ENCODE results near the gene STAU1. TPM values are rescaled to one million over a fixed set of nuclear protein-coding genes. Genes with fewer than 3 reads are reported as not detected.
A peak's percentile ranks its signal among the peaks of the same experiment; 100 is the strongest.

Gene STAU1
- total and polyA plus RNA-seq, 4 donors: 53.5 to 89.2 (median 65.2) TPM

DNA sequence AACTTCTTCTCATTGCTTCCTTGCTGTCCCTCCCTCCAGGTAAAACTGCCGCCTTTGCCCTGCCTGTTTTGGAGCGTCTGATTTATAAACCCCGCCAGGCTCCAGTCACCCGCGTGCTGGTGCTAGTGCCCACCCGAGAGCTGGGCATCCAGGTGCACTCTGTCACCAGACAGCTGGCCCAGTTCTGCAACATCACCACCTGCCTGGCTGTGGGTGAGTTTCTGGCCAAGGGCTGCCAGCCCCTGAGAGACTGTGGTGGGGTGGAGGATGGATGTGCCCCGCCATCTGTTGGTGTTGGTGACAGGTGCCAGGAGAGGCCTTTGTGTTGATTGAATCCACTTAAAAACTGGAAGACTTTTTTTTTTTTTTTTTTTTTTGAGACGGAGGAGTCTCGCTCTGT, 40.5 kb upstream of the STAU1 start:
- DNase-seq (ENCODE audit: low spot score): no peak
- no peaks in the 10 kb centered on the region for H3K27me3 ChIP-seq (ENCODE audit: control insufficient read depth in 4 of 4, insufficient read depth in 4 of 4, low read length in 3 of 4)
- TF ChIP-seq SP1 (IDR thresholded peaks at IDR 0.05) (no peak), GABPA (IDR thresholded peaks at IDR 0.05 in 1 of 2, conservative IDR thresholded peaks at IDR 0.05 in 1 of 2) (no peak)
- H3K36me3 ChIP-seq (ENCODE audit: control insufficient read depth in 4 of 4, insufficient read depth in 3 of 4, low read depth in 1 of 4, low read length in 3 of 4): peaks cover 32 to 72% (median 58%) of the 10 kb centered on the region in 4 donors
- no peaks in the 10 kb centered on the region for H3K9me3 ChIP-seq (ENCODE audit: control insufficient read depth in 4 of 4, low read length in 3 of 4)
- H3K27ac ChIP-seq (ENCODE audit: low read depth in 1 of 2, low read length in 2 of 2): no peak overlapping the region
- no peak overlapping the region for H3K4me3 ChIP-seq (ENCODE audit: low read depth in 1 of 3, low read length in 3 of 3)
- no peak overlapping the region for H3K9ac ChIP-seq (ENCODE audit: low read depth in 1 of 2, low read length in 2 of 2)
- H3K4me1 ChIP-seq (ENCODE audit: control insufficient read depth in 4 of 4, insufficient read depth in 4 of 4, low read length in 3 of 4): no peaks in the 10 kb centered on the region
- 98% methylated on average over 9 of the region's 9 CpGs for WGBS

- Histone ChIP-seq H3K36me3 (ENCODE audit: control insufficient read depth in 4 of 4, insufficient read depth in 3 of 4, low read depth in 1 of 4, low read length in 3 of 4) (peaks cover 28 to 71% (median 53%) of the 10 kb centered on the region in 4 donors), H3K9ac (ENCODE audit: low read depth in 1 of 2, low read length in 2 of 2) (no peak overlapping the region), H3K9me3 (ENCODE audit: control insufficient read depth in 4 of 4, low read length in 3 of 4) (no peaks in the 10 kb centered on the region), H3K27me3 (ENCODE audit: control insufficient read depth in 4 of 4, insufficient read depth in 4 of 4, low read length in 3 of 4) (no peaks in the 10 kb centered on the region), H3K4me3 (ENCODE audit: low read depth in 1 of 3, low read length in 3 of 3) (no peak overlapping the region), H3K27ac (ENCODE audit: low read depth in 1 of 2, low read length in 2 of 2) (no peak overlapping the region), H3K4me1 (ENCODE audit: control insufficient read depth in 4 of 4, insufficient read depth in 4 of 4, low read length in 3 of 4) (no peaks in the 10 kb centered on the region)
- TF ChIP-seq FOXA2 (IDR thresholded peaks at IDR 0.05) (no peak), RXRA (IDR thresholded peaks at IDR 0.05) (no peak), SP1 (IDR thresholded peaks at IDR 0.05) (no peak), GABPA (IDR thresholded peaks at IDR 0.05 in 1 of 2, conservative IDR thresholded peaks at IDR 0.05 in 1 of 2) (no peak), MAX (IDR thresholded peaks at IDR 0.05) (no peak), REST (IDR thresholded peaks at IDR 0.05) (no peak), TAF1 (conservative IDR thresholded peaks at IDR 0.05) (no peak), NR2F2 (IDR thresholded peaks at IDR 0.05) (no peak), HNF4G (IDR thresholded peaks at IDR 0.05) (no peak), EGR1 (IDR thresholded peaks at IDR 0.05; ENCODE audit: low read depth in 2 of 2) (no peak)
- WGBS: 95% methylated on average over 7 of the region's 7 CpGs
- DNase-seq (ENCODE audit: low spot score): no peak
These were observed 37.8 kb upstream of the STAU1 start for GRCh38 chr20:49225896-49226295.

DNA sequence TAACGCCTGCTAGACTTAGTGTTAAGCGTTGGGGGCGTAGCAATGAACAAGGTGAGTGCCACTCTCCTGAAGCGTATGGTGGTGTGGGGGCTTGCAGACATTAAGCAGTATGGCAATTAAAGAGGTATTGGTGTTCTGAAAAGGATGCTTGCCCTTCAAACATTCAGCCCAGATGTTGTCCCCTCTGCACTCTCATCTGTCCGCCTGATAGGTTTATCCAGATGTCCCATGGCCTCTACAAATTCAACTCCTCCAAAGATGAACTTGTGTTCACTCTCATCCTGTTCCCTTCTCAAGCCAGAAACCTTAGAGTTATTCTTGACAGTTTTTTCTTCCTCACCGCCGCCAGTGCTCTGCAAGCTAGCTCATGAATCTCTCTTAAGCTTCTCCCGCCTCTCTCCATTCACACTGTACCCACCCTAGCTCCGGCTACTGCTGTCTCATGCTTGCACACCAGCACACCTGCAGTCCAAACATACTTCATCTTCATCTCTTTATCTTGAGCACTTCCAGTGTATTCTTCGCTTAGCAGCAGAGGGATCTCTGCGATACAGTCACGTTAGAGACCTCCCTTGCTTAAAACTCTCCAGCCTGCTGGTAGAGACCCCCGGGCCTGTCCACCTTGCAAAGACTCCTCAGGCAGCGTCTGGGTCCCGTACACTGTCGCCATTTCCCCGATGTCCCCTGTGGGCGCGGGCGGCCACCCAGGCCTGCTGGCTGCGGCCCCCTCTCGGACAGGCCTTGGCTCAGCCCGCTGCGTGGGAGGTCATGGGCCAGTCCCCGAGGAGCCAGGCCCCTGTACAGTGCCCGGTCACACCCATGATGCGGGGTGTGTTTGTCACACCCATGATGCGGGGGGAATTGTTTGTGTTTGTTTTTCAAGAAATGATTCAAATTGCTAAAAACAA, 32.0 kb upstream of the STAU1 start:
- Histone ChIP-seq H3K4me3 (ENCODE audit: low read depth in 1 of 3, low read length in 3 of 3) (peak overlapping the region; percentile 63 to 99 (median 97)), H3K9me3 (ENCODE audit: control insufficient read depth in 4 of 4, low read length in 3 of 4) (no peaks in the 10 kb centered on the region), H3K36me3 (ENCODE audit: control insufficient read depth in 4 of 4, insufficient read depth in 3 of 4, low read depth in 1 of 4, low read length in 3 of 4) (peaks cover 11 to 33% (median 25%) of the 10 kb centered on the region in 4 donors), H3K4me1 (ENCODE audit: control insufficient read depth in 4 of 4, insufficient read depth in 4 of 4, low read length in 3 of 4) (peaks cover 5 to 16% (median 7%) of the 10 kb centered on the region in 4 donors), H3K27ac (ENCODE audit: low read depth in 1 of 2, low read length in 2 of 2) (peak overlapping the region; percentile 79 to 87), H3K27me3 (ENCODE audit: control insufficient read depth in 4 of 4, insufficient read depth in 4 of 4, low read length in 3 of 4) (no peaks in the 10 kb centered on the region), H3K9ac (ENCODE audit: low read depth in 1 of 2, low read length in 2 of 2) (peak overlapping the region; percentile 80 to 94)
- no peak for DNase-seq (ENCODE audit: low spot score)
- WGBS: 75% methylated on average over 28 of the region's 28 CpGs
- TF ChIP-seq EGR1 (IDR thresholded peaks at IDR 0.05; ENCODE audit: low read depth in 2 of 2) (no peak), REST (IDR thresholded peaks at IDR 0.05) (no peak), SP1 (IDR thresholded peaks at IDR 0.05) (no peak), NR2F2 (IDR thresholded peaks at IDR 0.05) (no peak), FOXA1 (IDR thresholded peaks at IDR 0.05) (no peak), HNF4G (IDR thresholded peaks at IDR 0.05) (no peak), GABPA (IDR thresholded peaks at IDR 0.05 in 1 of 2, conservative IDR thresholded peaks at IDR 0.05 in 1 of 2) (no peak), RAD21 (IDR thresholded peaks at IDR 0.05) (no peak), FOXA2 (IDR thresholded peaks at IDR 0.05) (no peak), TAF1 (conservative IDR thresholded peaks at IDR 0.05) (no peak), YY1 (IDR thresholded peaks at IDR 0.05) (no peak), RXRA (IDR thresholded peaks at IDR 0.05) (no peak)
- TF ChIP-seq, protein P1, sequence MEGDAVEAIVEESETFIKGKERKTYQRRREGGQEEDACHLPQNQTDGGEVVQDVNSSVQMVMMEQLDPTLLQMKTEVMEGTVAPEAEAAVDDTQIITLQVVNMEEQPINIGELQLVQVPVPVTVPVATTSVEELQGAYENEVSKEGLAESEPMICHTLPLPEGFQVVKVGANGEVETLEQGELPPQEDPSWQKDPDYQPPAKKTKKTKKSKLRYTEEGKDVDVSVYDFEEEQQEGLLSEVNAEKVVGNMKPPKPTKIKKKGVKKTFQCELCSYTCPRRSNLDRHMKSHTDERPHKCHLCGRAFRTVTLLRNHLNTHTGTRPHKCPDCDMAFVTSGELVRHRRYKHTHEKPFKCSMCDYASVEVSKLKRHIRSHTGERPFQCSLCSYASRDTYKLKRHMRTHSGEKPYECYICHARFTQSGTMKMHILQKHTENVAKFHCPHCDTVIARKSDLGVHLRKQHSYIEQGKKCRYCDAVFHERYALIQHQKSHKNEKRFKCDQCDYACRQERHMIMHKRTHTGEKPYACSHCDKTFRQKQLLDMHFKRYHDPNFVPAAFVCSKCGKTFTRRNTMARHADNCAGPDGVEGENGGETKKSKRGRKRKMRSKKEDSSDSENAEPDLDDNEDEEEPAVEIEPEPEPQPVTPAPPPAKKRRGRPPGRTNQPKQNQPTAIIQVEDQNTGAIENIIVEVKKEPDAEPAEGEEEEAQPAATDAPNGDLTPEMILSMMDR (IDR thresholded peaks at IDR 0.05; ENCODE audit: low read depth, low read length, missing input control): no peak

Data from liver (tissue), 9 donors.